ENCODE data around the gene SLC24A3.

SLC24A3 gene

GRCh38 chr20:19274001-19274400 is 61.6 kb downstream of the SLC24A3 start:
- DNase-seq = no peak

- DNase-seq = no peak
These were observed 62.1 kb downstream of the SLC24A3 start for GRCh38 chr20:19274412-19275015.

DNA sequence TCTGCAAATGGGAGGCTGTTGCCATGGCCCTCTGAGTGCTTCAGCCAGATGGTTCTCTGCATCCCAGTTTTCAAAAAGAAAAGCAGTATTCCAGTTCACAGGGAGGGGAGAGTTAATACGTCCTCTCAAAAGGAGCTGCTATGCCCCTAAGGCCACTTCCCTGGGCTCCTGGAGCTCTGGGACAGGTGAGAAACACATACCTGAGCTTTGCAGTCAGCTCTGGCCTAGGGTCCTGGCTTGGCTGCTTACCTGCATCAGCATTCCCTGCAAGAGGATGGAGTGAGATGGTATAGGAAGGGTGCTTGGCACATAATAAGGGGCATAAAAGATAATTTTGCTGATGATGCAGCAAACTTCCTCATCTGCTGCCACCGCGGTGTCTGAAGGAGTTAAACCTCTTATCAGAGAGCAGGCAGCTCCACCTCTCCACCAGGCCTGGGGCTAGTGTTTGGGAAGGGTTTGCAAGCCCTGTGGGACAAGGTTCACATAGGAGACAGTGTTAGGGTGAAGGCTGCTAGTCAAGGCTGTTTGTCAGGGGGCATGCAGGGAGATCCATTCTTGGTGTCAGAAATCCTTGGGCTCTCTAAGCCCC is 62.7 kb downstream of the SLC24A3 start:
- no peak for DNase-seq

DNA sequence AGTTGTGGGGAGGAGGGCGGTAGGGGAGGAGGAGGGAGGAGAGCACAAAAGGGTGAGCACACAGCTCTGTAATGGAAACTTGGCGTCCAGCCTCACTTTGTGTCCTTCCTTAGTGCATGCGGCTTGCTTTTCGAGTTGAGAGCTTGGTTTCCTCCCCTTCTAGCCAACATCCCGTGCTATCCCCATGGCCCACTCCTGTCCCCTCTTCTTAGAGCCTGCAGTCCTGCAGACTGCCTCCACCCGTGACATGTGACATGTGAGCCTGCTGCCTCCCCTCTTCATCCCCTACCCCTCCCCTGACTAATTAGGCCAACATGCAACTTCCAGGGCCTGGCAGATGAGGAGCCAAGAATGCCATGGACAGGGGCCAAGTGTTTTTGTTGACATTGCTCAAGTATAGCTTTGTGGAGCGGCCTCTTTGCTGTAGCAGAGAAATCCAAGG is 63.2 kb downstream of the SLC24A3 start:
- no peak for DNase-seq

DNA sequence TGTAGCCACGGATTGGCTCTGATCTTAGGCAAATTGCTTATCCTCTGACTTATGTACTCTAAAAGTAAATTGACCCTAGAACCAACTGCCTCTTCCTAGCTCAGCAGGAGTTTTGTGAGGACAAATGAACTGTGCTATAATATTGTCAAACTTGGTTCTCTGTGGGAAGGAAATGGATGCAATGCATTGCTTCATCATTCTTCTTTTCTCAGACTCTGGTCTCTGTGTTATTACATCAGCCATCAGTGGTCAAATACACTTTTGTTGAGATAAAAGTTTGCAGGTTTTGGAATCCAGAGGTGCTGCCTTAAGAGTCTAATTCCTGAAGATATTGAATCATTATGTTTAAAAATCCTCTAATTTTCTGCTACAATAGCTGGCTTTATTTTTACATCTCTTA is 64.9 kb downstream of the SLC24A3 start:
- no peak for DNase-seq

DNA sequence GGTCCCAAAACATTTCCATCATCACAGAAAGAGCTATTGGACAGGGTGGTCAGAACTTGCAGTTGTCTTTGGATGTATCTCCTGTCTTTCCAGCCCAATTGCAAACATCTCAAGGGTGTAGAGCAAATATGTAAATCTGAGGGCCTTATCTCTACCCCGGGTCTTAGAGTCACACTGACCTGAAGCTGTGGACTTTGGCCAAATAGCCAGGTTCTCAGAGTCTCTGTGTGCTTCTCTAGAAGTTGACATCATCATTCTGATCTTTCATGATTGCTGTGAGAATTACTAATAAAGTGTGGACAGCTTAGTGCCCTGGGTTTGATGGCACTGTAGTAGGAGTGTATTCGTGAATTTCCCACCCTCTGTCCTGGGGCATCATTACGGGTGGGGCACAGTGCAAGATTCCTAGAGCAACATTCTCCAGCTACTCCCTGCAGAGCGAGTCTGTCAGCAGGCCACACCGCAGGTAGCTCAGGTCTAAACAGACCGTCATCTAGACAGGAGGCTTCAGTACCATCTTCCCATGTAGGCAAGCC is 71.1 kb downstream of the SLC24A3 start:
- no peak for DNase-seq

DNA sequence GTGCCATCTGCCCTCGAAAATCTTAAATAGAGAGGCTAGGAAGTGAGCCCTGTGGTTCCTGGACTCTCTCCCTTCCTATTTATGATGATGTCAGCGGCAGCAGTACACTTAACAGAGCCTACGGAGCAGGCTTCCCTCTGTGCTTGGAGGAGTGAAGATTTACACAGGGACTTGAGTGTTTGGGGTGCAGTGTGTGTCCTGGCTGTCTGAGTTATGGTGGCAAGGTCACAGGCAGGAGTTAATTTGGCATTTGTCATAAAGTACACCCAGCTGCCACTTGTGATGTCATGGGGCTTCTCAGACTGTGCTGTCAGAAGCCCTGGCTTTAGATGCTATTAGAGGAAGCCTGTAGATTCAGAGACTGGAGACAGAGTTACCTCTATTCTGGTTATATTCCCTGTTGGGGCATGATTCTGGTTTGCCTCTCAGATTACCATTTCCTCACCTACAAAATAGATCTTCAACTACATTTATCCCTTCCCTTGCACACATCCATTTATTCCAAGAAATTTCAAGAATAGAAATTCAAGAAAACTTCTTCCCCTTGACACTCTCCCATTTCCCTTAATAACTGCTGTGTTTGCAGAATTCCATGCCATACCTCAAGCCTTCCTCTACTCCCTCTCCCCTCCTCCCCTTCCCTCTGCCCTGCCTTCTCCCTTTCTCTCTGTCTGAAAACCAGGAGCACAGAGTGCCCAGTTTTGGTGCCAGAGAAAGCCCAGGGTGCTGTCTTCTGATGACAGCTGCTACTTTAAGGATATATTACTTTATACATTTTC is 72.1 kb downstream of the SLC24A3 start:
- no peak for DNase-seq

GRCh38 chr20:19285436-19285835 is 73.0 kb downstream of the SLC24A3 start:
- DNase-seq = no peak

DNA sequence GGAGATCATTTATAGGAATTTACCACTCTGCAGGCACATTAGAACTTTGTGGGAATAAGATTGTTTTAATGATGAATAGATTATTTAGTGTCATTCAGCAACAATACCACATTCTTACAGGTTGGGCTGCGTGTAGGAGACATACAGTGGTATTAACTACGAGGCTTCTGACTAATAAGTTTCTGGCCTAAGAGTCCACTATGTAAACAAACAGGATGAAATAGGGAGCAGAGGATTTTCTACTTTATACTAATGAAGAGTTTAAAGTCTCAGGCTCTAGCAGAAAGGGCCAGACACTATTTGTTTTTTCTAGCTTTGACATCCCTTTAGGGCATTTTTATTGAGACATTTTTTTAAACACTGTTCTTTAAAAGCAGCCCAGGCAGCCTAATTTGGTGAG is 75.6 kb downstream of the SLC24A3 start:
- no peak for DNase-seq

GRCh38 chr20:19288636-19289035 is 76.2 kb downstream of the SLC24A3 start:
- DNase-seq = no peak

DNA sequence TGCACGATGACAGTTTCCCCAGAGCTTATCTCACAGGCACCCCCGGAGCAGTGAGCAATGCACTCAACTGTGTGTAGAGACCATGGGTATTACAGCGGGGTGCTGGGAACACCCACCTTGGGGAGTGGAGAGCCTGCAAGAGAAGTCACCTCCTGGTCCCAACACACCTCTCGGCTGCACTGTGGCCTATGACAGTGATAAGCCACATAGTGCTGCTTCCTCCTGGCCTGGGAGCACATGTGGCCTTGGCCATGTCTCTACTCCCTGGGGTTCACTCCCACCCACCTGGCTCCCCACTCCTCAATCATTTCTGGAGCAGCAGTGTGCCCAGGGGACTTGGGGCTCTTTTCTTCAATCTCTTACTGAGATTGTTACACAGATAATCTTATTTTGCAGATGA is 77.0 kb downstream of the SLC24A3 start:
- DNase-seq = no peak

- no peak for DNase-seq
These were observed 78.8 kb downstream of the SLC24A3 start for GRCh38 chr20:19291024-19291817.

DNA sequence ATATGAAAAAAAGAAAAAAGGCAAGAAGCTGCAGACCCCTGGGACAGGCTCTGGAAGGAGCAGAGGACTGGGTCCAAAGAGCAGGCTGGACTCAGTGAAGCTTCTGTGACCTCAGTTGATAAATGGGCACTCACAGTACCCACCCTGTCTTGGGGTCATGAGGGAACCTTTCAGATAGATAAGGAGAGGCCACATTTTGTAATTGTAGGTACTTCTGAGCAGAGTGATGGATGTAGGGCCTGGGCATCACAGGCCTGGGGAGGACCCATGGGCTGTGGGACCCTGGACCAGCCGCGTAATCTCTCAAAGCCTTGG is 79.3 kb downstream of the SLC24A3 start:
- no peak for DNase-seq

- DNase-seq = no peak
These were observed 79.8 kb downstream of the SLC24A3 start for GRCh38 chr20:19292254-19292653.

- DNase-seq = no peak
These were observed 82.6 kb downstream of the SLC24A3 start for GRCh38 chr20:19295076-19295475.

- no peak for DNase-seq
These were observed 86.2 kb downstream of the SLC24A3 start for GRCh38 chr20:19298652-19299051.

- no peak for DNase-seq
These were observed 88.0 kb downstream of the SLC24A3 start for GRCh38 chr20:19300395-19300794.

- no peak for DNase-seq
These were observed 88.7 kb downstream of the SLC24A3 start for GRCh38 chr20:19301142-19301541.

DNA sequence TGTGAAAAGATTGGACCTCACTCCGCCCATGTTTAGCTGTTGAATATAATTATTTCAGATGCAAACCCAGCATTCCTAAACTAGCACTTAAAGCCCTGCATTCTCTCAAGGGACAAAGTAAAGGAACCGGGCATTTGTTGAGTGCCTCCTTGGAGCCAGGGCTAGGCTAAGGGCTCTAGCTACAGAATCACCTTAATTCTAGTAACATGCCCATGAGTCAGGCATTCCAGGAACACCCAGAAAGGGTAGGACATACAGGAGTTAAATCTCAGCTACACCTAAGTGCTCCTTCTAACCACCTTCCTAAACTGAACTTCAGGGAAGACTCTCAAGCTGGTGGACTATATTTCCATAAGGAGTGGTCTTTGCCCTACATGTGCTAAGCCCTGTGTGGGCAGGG is 89.4 kb downstream of the SLC24A3 start:
- no peak for DNase-seq

DNA sequence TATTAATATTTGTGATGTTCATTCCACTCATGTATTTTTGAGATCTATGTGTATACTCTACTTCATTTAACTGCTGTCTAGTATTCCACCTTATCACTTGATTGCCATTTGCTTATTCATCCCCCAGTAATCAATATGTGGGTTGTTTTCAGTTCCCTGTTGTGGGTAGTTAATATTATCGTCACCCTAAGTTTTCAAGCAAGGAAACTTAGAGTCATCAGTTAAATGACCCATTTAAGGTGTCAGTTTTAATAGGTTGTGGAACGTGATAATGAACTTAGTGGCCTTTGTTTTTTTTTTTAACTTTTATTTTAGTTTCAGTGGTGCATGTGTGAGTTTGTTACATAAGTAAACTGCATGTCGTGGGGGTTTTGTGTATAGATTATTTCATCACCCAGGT is 90.3 kb downstream of the SLC24A3 start:
- no peak for DNase-seq

- no peak for DNase-seq
These were observed 91.9 kb downstream of the SLC24A3 start for GRCh38 chr20:19304389-19304788.

GRCh38 chr20:19304886-19305415 is 92.5 kb downstream of the SLC24A3 start:
- no peak for DNase-seq

- no peak for DNase-seq
These were observed 95.7 kb downstream of the SLC24A3 start for GRCh38 chr20:19308146-19308545.

Measured in stimulated activated naive CD4-positive, alpha-beta T cell (primary cell).